Sigmoid colon (tissue), 3 donors: ENCODE results near the gene CTAGE9.

Experiments
- POLR2A ChIP-seq, 2 donors: fragments of 450-650 bp; IDR thresholded peaks; one replicate each; pipeline ENCODE4 v1.6.1; 2016; ENCODE audit warnings: antibody characterized with exemption in 2 of 2, mild to moderate bottlenecking in 2 of 2, moderate library complexity in 2 of 2
- TF ChIP-seq, protein P1 (sequence below), 4 experiments: fragments of 450-650 bp in 3 of 4; fragments of 200-600 bp in 1 of 4; IDR thresholded peaks; one replicate each; pipeline ENCODE4 v1.5.1; 2016 to 2019; ENCODE audit warnings: antibody characterized with exemption in 4 of 4, mild to moderate bottlenecking in 3 of 4, moderate library complexity in 2 of 4

DNA sequence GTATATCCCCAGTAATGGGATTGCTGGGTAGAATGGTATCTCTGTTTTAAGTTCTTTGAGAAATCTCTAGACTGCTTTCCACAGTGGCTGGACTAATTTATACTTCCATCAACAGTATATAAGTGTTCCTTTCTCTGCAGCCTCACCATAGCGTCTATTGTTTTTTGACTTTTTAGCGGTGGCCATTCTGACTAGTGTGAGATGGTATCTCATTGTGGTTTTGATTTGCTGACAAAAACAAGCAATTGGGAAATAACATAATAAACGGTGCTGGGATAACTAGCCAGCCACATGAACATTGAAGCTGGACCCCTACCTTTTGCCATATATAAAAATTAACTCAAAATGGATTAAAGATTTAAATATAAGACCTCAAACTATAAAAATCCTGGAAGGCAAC is 23.8 kb downstream of the CTAGE9 start:
- TF ChIP-seq, protein P1, sequence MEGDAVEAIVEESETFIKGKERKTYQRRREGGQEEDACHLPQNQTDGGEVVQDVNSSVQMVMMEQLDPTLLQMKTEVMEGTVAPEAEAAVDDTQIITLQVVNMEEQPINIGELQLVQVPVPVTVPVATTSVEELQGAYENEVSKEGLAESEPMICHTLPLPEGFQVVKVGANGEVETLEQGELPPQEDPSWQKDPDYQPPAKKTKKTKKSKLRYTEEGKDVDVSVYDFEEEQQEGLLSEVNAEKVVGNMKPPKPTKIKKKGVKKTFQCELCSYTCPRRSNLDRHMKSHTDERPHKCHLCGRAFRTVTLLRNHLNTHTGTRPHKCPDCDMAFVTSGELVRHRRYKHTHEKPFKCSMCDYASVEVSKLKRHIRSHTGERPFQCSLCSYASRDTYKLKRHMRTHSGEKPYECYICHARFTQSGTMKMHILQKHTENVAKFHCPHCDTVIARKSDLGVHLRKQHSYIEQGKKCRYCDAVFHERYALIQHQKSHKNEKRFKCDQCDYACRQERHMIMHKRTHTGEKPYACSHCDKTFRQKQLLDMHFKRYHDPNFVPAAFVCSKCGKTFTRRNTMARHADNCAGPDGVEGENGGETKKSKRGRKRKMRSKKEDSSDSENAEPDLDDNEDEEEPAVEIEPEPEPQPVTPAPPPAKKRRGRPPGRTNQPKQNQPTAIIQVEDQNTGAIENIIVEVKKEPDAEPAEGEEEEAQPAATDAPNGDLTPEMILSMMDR (IDR thresholded peaks at IDR 0.05), result no peak
- TF ChIP-seq POLR2A (IDR thresholded peaks at IDR 0.05), result no peak
